Measurements from ENCODE around the gene DNPH1.

Gene DNPH1

GRCh38 chr6:43243664-43244321, 14.5 kb upstream of the DNPH1 start:
- no peak for DNase-seq

GRCh38 chr6:43242908-43243663, 13.8 kb upstream of the DNPH1 start, which contains the start of gene TTBK1:
Gene TTBK1 (plus strand): TSS chr6:43243481. CDS start chr6:43246661, 3,180 bp downstream.
- DNase-seq: no peak

GRCh38 chr6:43241446-43241845, 12.2 kb upstream of the DNPH1 start:
- DNase-seq: no peak

GRCh38 chr6:43240950-43241349, 11.7 kb upstream of the DNPH1 start:
- DNase-seq: no peak

GRCh38 chr6:43239054-43239453, 9.8 kb upstream of the DNPH1 start:
- DNase-seq: no peak

- DNase-seq: no peak
Measured at GRCh38 chr6:43235841-43236240, 6.6 kb upstream of the DNPH1 start.

- DNase-seq: no peak
Measured at GRCh38 chr6:43231735-43232450, 2.6 kb upstream of the DNPH1 start.

GRCh38 chr6:43231053-43231452, 1.8 kb upstream of the DNPH1 start:
- no peak for DNase-seq

GRCh38 chr6:43229803-43230620, 731 bp upstream of the DNPH1 start:
- DNase-seq: no peak

- DNase-seq: no peak
Measured at GRCh38 chr6:43226192-43226851, 3.0 kb downstream of the DNPH1 start.

GRCh38 chr6:43223175-43223574, 6.1 kb downstream of the DNPH1 start:
- DNase-seq: no peak

GRCh38 chr6:43222418-43223059, 6.7 kb downstream of the DNPH1 start:
- no peak for DNase-seq

GRCh38 chr6:43221046-43221972, 8.0 kb downstream of the DNPH1 start:
- no peak for DNase-seq

GRCh38 chr6:43220439-43220951, 8.8 kb downstream of the DNPH1 start:
- no peak for DNase-seq

- no peak for DNase-seq
Measured at GRCh38 chr6:43219814-43220213, 9.5 kb downstream of the DNPH1 start.

GRCh38 chr6:43219119-43219518, 10.2 kb downstream of the DNPH1 start:
- no peak for DNase-seq

- no peak for DNase-seq
Measured at GRCh38 chr6:43217351-43217750, 11.9 kb downstream of the DNPH1 start.

- DNase-seq: no peak
Measured at GRCh38 chr6:43216200-43216599, 13.1 kb downstream of the DNPH1 start.

- DNase-seq: no peak
Measured at GRCh38 chr6:43215066-43215465, 14.2 kb downstream of the DNPH1 start.

GRCh38 chr6:43213431-43213830, 15.8 kb downstream of the DNPH1 start:
- DNase-seq: no peak
